Osteoblast (primary cell): ENCODE results near the gene LRRC41. TPM values are rescaled to one million over a fixed set of nuclear protein-coding genes. Genes with fewer than 3 reads are reported as not detected.

ENCODE experiments used
- DNase-seq: peaks from one replicate; pipeline ENCODE4 v3.0.0; 2011; ENCODE audit warnings: low spot score, mixed read lengths; ENCODE audit not compliant: insufficient read length; ENCODE audit errors: missing footprints
- H2AFZ ChIP-seq: 2 replicates; pipeline ENCODE4 v1.6.0; 2011; ENCODE audit warnings: mild to moderate bottlenecking, low read length
- H3K27ac ChIP-seq: 2 replicates; pipeline ENCODE4 v1.5.1; 2011; ENCODE audit warnings: mild to moderate bottlenecking, low read depth, low read length, moderate library complexity
- H3K27me3 ChIP-seq: 2 replicates; pipeline ENCODE4 v1.6.0; 2012; ENCODE audit warnings: mild to moderate bottlenecking, control low read depth, inconsistent platforms, low read length, moderate library complexity; ENCODE audit not compliant: insufficient read depth
- H3K36me3 ChIP-seq: 2 replicates; pipeline ENCODE4 v1.5.1; 2011; ENCODE audit warnings: mild to moderate bottlenecking, low read length, control low read depth, moderate library complexity; ENCODE audit not compliant: insufficient read depth
- H3K4me1 ChIP-seq: 2 replicates; pipeline ENCODE4 v1.5.1; 2011; ENCODE audit warnings: mild to moderate bottlenecking, low read length, control low read depth, moderate library complexity; ENCODE audit not compliant: insufficient read depth
- H3K4me2 ChIP-seq: 2 replicates; pipeline ENCODE4 v1.6.0; 2011; ENCODE audit warnings: mild to moderate bottlenecking, low read length; ENCODE audit not compliant: insufficient read depth
- H3K4me3 ChIP-seq: fragments of 200-600 bp; sonication (generic); 3 replicates; pipeline ENCODE4 v1.5.1; 2012; ENCODE audit warnings: mild to moderate bottlenecking, low read length, inconsistent platforms; ENCODE audit not compliant: insufficient read depth
- H3K79me2 ChIP-seq: 2 replicates; pipeline ENCODE4 v1.6.0; 2012; ENCODE audit warnings: mild to moderate bottlenecking, low read length, control low read depth, inconsistent platforms; ENCODE audit not compliant: insufficient read depth
- H3K9me3 ChIP-seq: 2 replicates; pipeline ENCODE4 v1.5.1; 2011; ENCODE audit warnings: low read depth, low read length, control low read depth
- H4K20me1 ChIP-seq: 2 replicates; pipeline ENCODE4 v1.6.0; 2012; ENCODE audit warnings: mild to moderate bottlenecking, low read length, control low read depth; ENCODE audit not compliant: insufficient read depth
- total RNA-seq: library from RNA; depleted of rRNA; stranded (reverse); fragments of >200 nt; gene quantifications from 2 replicates; pipeline ENCODE4 v1.2.3, GENCODE V29; 2012
- TF ChIP-seq, protein P1 (sequence below): IDR thresholded peaks from 2 replicates; pipeline ENCODE4 v1.5.1; 2011; ENCODE audit warnings: mild to moderate bottlenecking, low read depth, low read length, moderate library complexity; ENCODE audit errors: extremely low read depth

Gene LRRC41
- total RNA-seq, 1 donor: 103 TPM

DNA sequence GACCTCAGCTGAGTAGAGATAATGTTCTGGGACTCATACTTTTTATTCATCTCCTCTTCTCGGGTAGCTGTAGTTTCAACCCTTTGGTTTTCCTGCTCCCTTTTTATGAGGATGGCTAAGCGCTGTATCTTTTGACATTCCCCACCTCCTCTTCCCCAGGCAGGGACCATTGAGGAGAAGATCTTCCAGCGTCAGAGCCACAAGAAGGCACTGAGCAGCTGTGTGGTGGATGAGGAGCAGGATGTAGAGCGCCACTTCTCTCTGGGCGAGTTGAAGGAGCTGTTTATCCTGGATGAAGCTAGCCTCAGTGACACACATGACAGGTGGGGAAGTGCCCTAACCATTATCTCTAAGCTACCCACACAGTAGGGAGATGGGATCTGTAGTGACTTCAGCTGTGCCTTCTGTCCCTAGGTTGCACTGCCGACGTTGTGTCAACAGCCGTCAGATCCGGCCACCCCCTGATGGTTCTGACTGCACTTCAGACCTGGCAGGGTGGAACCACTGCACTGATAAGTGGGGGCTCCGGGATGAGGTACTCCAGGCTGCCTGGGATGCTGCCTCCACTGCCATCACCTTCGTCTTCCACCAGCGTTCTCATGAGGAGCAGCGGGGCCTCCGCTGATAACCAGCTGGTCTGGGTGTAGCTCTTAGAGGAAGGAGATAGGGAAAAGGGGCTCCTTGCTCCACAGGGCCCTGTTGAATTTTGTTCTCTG, 25.6 kb downstream of the LRRC41 start:
- H3K4me1 ChIP-seq: no peaks in the 10 kb centered on the region
- H3K27me3 ChIP-seq: no peaks in the 10 kb centered on the region
- no peak overlapping the region for H2AFZ ChIP-seq
- H3K4me2 ChIP-seq: no peak overlapping the region
- H4K20me1 ChIP-seq: no peaks in the 10 kb centered on the region
- H3K9me3 ChIP-seq: no peaks in the 10 kb centered on the region
- TF ChIP-seq, protein P1, sequence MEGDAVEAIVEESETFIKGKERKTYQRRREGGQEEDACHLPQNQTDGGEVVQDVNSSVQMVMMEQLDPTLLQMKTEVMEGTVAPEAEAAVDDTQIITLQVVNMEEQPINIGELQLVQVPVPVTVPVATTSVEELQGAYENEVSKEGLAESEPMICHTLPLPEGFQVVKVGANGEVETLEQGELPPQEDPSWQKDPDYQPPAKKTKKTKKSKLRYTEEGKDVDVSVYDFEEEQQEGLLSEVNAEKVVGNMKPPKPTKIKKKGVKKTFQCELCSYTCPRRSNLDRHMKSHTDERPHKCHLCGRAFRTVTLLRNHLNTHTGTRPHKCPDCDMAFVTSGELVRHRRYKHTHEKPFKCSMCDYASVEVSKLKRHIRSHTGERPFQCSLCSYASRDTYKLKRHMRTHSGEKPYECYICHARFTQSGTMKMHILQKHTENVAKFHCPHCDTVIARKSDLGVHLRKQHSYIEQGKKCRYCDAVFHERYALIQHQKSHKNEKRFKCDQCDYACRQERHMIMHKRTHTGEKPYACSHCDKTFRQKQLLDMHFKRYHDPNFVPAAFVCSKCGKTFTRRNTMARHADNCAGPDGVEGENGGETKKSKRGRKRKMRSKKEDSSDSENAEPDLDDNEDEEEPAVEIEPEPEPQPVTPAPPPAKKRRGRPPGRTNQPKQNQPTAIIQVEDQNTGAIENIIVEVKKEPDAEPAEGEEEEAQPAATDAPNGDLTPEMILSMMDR: no peak
- no peak overlapping the region for H3K4me3 ChIP-seq
- peaks cover 62% of the 10 kb centered on the region for H3K36me3 ChIP-seq
- peaks cover 2% of the 10 kb centered on the region for H3K79me2 ChIP-seq
- DNase-seq: peak; percentile 29
- no peak overlapping the region for H3K27ac ChIP-seq

DNA sequence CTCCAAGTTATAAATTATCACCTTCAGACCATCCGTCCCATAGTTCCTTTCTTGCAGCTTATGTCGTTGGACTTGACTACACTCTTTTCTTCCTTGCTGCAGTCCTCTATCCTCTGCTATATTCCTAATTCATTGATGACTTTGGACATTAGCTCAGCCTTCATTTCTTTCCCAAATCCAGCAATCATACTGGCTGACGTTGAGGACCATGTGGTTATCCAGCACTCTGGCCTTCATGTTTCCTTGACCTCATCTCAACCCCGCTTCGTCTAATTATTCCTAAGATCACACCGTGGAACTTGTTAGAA, 28.4 kb downstream of the LRRC41 start:
- H3K27ac ChIP-seq: no peak overlapping the region
- H2AFZ ChIP-seq: no peak overlapping the region
- H3K27me3 ChIP-seq: no peaks in the 10 kb centered on the region
- TF ChIP-seq, protein P1: no peak
- H3K79me2 ChIP-seq: no peaks in the 10 kb centered on the region
- no peak overlapping the region for H3K4me2 ChIP-seq
- H4K20me1 ChIP-seq: no peaks in the 10 kb centered on the region
- no peak for DNase-seq
- H3K36me3 ChIP-seq: peaks cover 55% of the 10 kb centered on the region
- H3K4me1 ChIP-seq: no peaks in the 10 kb centered on the region
- no peak overlapping the region for H3K4me3 ChIP-seq
- no peaks in the 10 kb centered on the region for H3K9me3 ChIP-seq

- H3K79me2 ChIP-seq: no peaks in the 10 kb centered on the region
- TF ChIP-seq, protein P1: no peak
- H3K27me3 ChIP-seq: no peaks in the 10 kb centered on the region
- no peak overlapping the region for H3K27ac ChIP-seq
- H2AFZ ChIP-seq: no peak overlapping the region
- H4K20me1 ChIP-seq: no peaks in the 10 kb centered on the region
- no peak overlapping the region for H3K4me3 ChIP-seq
- peak; percentile 69 for DNase-seq
- no peaks in the 10 kb centered on the region for H3K4me1 ChIP-seq
- H3K4me2 ChIP-seq: no peak overlapping the region
- peaks cover 50% of the 10 kb centered on the region for H3K36me3 ChIP-seq
- H3K9me3 ChIP-seq: no peaks in the 10 kb centered on the region
Measured at GRCh38 chr1:46274225-46275029, 29.0 kb downstream of the LRRC41 start.

DNA sequence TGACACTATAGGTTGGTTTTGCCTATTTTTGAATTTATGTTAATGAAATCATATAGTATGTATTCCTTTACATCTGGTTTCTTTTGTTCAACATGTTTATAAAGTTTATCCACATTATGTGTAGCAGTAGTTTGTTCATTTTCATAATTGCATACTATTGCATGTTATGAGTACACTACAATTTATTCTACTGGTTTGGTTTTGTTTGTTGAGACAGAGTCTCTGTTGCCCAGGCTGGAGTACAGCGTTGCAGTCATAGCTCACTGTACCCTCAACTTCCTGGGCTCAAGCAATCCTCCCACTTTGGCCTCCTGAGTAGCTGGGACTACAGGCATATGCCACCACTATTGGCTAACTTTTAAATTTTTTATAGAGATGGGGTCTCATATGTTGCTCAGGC, 34.8 kb downstream of the LRRC41 start:
- Histone ChIP-seq H4K20me1 (no peaks in the 10 kb centered on the region), H3K4me3 (no peak overlapping the region), H3K4me1 (no peaks in the 10 kb centered on the region), H3K27me3 (no peaks in the 10 kb centered on the region), H3K36me3 (peaks cover 46% of the 10 kb centered on the region), H3K9me3 (no peaks in the 10 kb centered on the region), H3K27ac (no peak overlapping the region), H3K4me2 (no peak overlapping the region), H3K79me2 (no peaks in the 10 kb centered on the region), H2AFZ (no peak overlapping the region)
- DNase-seq: no peak
- TF ChIP-seq, protein P1: no peak
